ENCODE measurements around the gene NAA15. TPM values are rescaled to one million over a fixed set of nuclear protein-coding genes. Genes with fewer than 3 reads are reported as not detected.

NAA15 gene
- total and polyA plus RNA-seq, 4 donors: 6.7 to 18.2 (median 11.1) TPM

DNA sequence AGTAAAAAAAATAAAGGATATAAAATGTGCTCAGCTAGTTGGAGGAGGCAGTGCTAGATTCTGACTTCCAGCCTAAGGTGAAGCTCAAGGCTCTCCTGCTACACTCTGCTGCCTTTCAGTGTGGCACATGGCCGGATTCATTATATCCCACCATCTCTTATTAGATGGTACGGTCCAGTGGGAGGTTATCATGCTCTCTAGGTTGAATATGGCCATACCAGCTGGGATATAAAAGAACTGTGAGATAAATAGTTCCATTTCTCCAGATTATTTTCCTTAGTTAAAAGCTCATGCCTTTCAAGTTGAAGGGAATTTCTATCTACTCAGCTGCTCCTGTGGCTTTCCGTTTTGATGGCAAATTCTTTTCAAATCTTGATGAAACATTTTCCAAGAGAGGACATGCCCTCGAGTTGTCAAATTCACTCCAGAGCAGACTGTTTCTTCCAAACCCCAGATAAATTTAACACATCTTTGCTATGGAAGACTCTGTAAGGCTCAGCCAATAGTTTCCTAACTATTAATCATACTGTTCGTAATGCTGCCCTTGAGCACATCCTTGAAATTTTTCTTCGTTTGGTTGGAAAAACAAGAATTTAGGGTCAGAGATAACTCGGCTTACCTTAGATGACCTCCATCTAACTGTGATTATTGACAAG lies 19.1 kb upstream of the NAA15 start:
- Histone ChIP-seq H3K9me3 (ENCODE audit: control insufficient read depth in 4 of 4, low read length in 3 of 4) (no peaks in the 10 kb centered on the region), H3K36me3 (ENCODE audit: control insufficient read depth in 4 of 4, insufficient read depth in 3 of 4, low read depth in 1 of 4, low read length in 3 of 4) (no peaks in the 10 kb centered on the region), H3K4me1 (ENCODE audit: control insufficient read depth in 4 of 4, insufficient read depth in 4 of 4, low read length in 3 of 4) (peaks cover 5 to 16% (median 11%) of the 10 kb centered on the region in 4 donors), H3K4me3 (ENCODE audit: low read depth in 1 of 3, low read length in 3 of 3) (no peak overlapping the region), H3K27me3 (ENCODE audit: control insufficient read depth in 4 of 4, insufficient read depth in 4 of 4, low read length in 3 of 4) (peaks cover 0 to 5% (median 0%) of the 10 kb centered on the region in 4 donors), H3K9ac (ENCODE audit: low read depth in 1 of 2, low read length in 2 of 2) (no peak overlapping the region), H3K27ac (ENCODE audit: low read depth in 1 of 2, low read length in 2 of 2) (no peak overlapping the region)
- DNase-seq (ENCODE audit: low spot score): no peak
- TF ChIP-seq, protein P1, sequence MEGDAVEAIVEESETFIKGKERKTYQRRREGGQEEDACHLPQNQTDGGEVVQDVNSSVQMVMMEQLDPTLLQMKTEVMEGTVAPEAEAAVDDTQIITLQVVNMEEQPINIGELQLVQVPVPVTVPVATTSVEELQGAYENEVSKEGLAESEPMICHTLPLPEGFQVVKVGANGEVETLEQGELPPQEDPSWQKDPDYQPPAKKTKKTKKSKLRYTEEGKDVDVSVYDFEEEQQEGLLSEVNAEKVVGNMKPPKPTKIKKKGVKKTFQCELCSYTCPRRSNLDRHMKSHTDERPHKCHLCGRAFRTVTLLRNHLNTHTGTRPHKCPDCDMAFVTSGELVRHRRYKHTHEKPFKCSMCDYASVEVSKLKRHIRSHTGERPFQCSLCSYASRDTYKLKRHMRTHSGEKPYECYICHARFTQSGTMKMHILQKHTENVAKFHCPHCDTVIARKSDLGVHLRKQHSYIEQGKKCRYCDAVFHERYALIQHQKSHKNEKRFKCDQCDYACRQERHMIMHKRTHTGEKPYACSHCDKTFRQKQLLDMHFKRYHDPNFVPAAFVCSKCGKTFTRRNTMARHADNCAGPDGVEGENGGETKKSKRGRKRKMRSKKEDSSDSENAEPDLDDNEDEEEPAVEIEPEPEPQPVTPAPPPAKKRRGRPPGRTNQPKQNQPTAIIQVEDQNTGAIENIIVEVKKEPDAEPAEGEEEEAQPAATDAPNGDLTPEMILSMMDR (IDR thresholded peaks at IDR 0.05; ENCODE audit: low read depth, low read length, missing input control): no peak
- TF ChIP-seq NR2F2 (IDR thresholded peaks at IDR 0.05): no peak
- TF ChIP-seq ZBTB33 (IDR thresholded peaks at IDR 0.05): no peak
- TF ChIP-seq HNF4G (IDR thresholded peaks at IDR 0.05): no peak
- no peak for TF ChIP-seq SP1 (IDR thresholded peaks at IDR 0.05)
- no peak for TF ChIP-seq EGR1 (IDR thresholded peaks at IDR 0.05; ENCODE audit: low read depth in 2 of 2)
- no peak for TF ChIP-seq FOXA1 (IDR thresholded peaks at IDR 0.05)
- TF ChIP-seq REST (IDR thresholded peaks at IDR 0.05): no peak
- WGBS: 81% methylated on average over 7 of the region's 7 CpGs

DNA sequence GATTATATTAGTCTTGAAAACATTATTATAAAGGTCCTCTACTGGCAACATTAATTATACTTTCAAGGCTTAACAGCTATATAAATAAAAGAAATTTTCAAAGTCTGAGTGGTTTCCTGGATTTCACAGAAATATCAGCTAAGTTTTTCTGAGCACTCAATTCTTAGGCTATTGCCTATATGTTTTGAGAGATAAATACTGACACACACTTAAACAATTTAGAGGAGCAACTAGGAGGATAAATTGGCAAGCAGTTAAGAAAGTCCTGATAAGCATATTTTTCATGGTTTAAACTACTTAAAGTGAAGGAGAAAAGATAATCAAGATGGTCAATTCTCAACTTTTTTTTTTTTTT lies 18.6 kb upstream of the NAA15 start:
- no peak overlapping the region for H3K9ac ChIP-seq (ENCODE audit: low read depth in 1 of 2, low read length in 2 of 2)
- no peaks in the 10 kb centered on the region for H3K9me3 ChIP-seq (ENCODE audit: control insufficient read depth in 4 of 4, low read length in 3 of 4)
- no peak for DNase-seq (ENCODE audit: low spot score)
- H3K27me3 ChIP-seq (ENCODE audit: control insufficient read depth in 4 of 4, insufficient read depth in 4 of 4, low read length in 3 of 4): peaks cover 0 to 5% (median 0%) of the 10 kb centered on the region in 4 donors
- peaks cover 5 to 16% (median 11%) of the 10 kb centered on the region in 4 donors for H3K4me1 ChIP-seq (ENCODE audit: control insufficient read depth in 4 of 4, insufficient read depth in 4 of 4, low read length in 3 of 4)
- H3K36me3 ChIP-seq (ENCODE audit: control insufficient read depth in 4 of 4, insufficient read depth in 3 of 4, low read depth in 1 of 4, low read length in 3 of 4): no peaks in the 10 kb centered on the region
- no peak overlapping the region for H3K27ac ChIP-seq (ENCODE audit: low read depth in 1 of 2, low read length in 2 of 2)
- no peak for TF ChIP-seq YY1 (IDR thresholded peaks at IDR 0.05)
- TF ChIP-seq HNF4G (IDR thresholded peaks at IDR 0.05): no peak
- TF ChIP-seq REST (IDR thresholded peaks at IDR 0.05): no peak
- TF ChIP-seq HNF4A (conservative IDR thresholded peaks at IDR 0.05): no peak
- TF ChIP-seq EGR1 (IDR thresholded peaks at IDR 0.05; ENCODE audit: low read depth in 2 of 2): no peak
- no peak for TF ChIP-seq NR2F2 (IDR thresholded peaks at IDR 0.05)
- no peak for TF ChIP-seq FOXA2 (IDR thresholded peaks at IDR 0.05)
- TF ChIP-seq TAF1 (conservative IDR thresholded peaks at IDR 0.05): no peak
- H3K4me3 ChIP-seq (ENCODE audit: low read depth in 1 of 3, low read length in 3 of 3): no peak overlapping the region
